ENCODE results near the gene OR2G2. TPM values are rescaled to one million over a fixed set of nuclear protein-coding genes. Genes with fewer than 3 reads are reported as not detected.

Gene OR2G2
- total RNA-seq, 1 donor from 2014 or later: not detected

Other genes starting within 250 kb of the OR2G2 start
- gene NLRP3, start 172.2 kb upstream of the OR2G2 start, total RNA-seq (ENCODE audit: low replicate concordance): not detected in 2 replicates
- gene OR2B11, start 130.3 kb upstream of the OR2G2 start, total RNA-seq (ENCODE audit: low replicate concordance): not detected in 2 replicates
- gene OR2C3, start 51.9 kb upstream of the OR2G2 start, total RNA-seq (ENCODE audit: low replicate concordance): not detected in 2 replicates
- gene GCSAML, start 39.2 kb upstream of the OR2G2 start, total RNA-seq (ENCODE audit: low replicate concordance): not detected in 2 replicates
- not detected in 2 replicates for gene OR2G3, start 17.2 kb downstream of the OR2G2 start, total RNA-seq (ENCODE audit: low replicate concordance)
- gene OR13G1, start 91.4 kb downstream of the OR2G2 start, total RNA-seq (ENCODE audit: low replicate concordance): not detected in 2 replicates
- gene OR6F1, start 128.3 kb downstream of the OR2G2 start, total RNA-seq (ENCODE audit: low replicate concordance): not detected in 2 replicates
- gene OR14K1, start 150.3 kb downstream of the OR2G2 start, total RNA-seq (ENCODE audit: low replicate concordance): not detected in 2 replicates
- not detected in 2 replicates for gene OR14A2, start 159.8 kb downstream of the OR2G2 start, total RNA-seq (ENCODE audit: low replicate concordance)
- gene OR1C1, start 172.2 kb downstream of the OR2G2 start, total RNA-seq (ENCODE audit: low replicate concordance): not detected in 2 replicates
- gene OR14A16, start 235.8 kb downstream of the OR2G2 start, total RNA-seq (ENCODE audit: low replicate concordance): not detected in 2 replicates